OCI-LY3 (cell line): ENCODE measurements around the gene PCSK6.

ENCODE experiments used
- H2AFZ ChIP-seq: fragments of 200-600, 300-600 bp; shearing (Covaris generic); 2 replicates; pipeline ENCODE4 v1.6.0; 2014; ENCODE audit warnings: antibody characterized with exemption, low read depth, low read length
- H3K27ac ChIP-seq: fragments of 200-600, 300-600 bp; sonication (generic); 2 replicates; pipeline ENCODE4 v1.5.1; 2014; ENCODE audit warnings: mild to moderate bottlenecking, low read length, moderate library complexity, mixed read lengths
- H3K27me3 ChIP-seq: fragments of 200-600, 300-600 bp; sonication (generic); 2 replicates; pipeline ENCODE4 v1.6.1; 2014; ENCODE audit warnings: low read depth, low read length, mixed read lengths
- H3K36me3 ChIP-seq: fragments of 200-600, 300-600 bp; sonication (generic); replicated peaks from 2 replicates; pipeline ENCODE3; 2014; ENCODE audit warnings: low read depth, low read length, mixed read lengths
- H3K4me1 ChIP-seq: fragments of 300-600, 200-600 bp; sonication (generic); 2 replicates; pipeline ENCODE4 v1.6.1; 2014; ENCODE audit warnings: low read length, mixed read lengths
- H3K4me2 ChIP-seq: fragments of 200-600, 300-600 bp; sonication (generic); 2 replicates; pipeline ENCODE4 v1.6.1; 2014; ENCODE audit warnings: low read length, mixed read lengths
- H3K4me3 ChIP-seq: fragments of 300-600, 200-600 bp; sonication (generic); 2 replicates; pipeline ENCODE4 v1.5.1; 2014; ENCODE audit warnings: antibody characterized with exemption, mild to moderate bottlenecking, low read length, moderate library complexity
- H3K79me2 ChIP-seq: fragments of 300-600, 200-600 bp; shearing (Covaris generic); 2 replicates; pipeline ENCODE4 v1.6.1; 2014; ENCODE audit warnings: mild to moderate bottlenecking, low read length, mixed read lengths
- H3K9ac ChIP-seq: fragments of 300-600, 200-600 bp; shearing (Covaris generic); 2 replicates; pipeline ENCODE4 v1.6.0; 2014; ENCODE audit warnings: mild to moderate bottlenecking, low read length, moderate library complexity
- H3K9me3 ChIP-seq: fragments of 200-600, 300-600 bp; shearing (Covaris generic); 2 replicates; pipeline ENCODE4 v1.6.1; 2014; ENCODE audit warnings: low read length, mixed read lengths; ENCODE audit not compliant: insufficient read depth
- H4K20me1 ChIP-seq: fragments of 200-600, 300-600 bp; sonication (generic); 2 replicates; pipeline ENCODE4 v1.6.1; 2016; ENCODE audit warnings: low read length, mixed read lengths; ENCODE audit not compliant: insufficient read depth
- CTCF ChIP-seq: fragments of 200-600, 300-600 bp; sonication (generic); IDR thresholded peaks from 2 replicates; pipeline ENCODE4 v1.5.1; 2014; ENCODE audit warnings: antibody characterized with exemption, low read length, low read depth
- EZH2phosphoT487 ChIP-seq: fragments of 200-600 bp; shearing (Covaris generic); IDR thresholded peaks from 2 replicates; pipeline ENCODE4 v1.6.1; 2018; ENCODE audit warnings: antibody characterized with exemption, mixed run types, low read depth

PCSK6 gene

GRCh38 chr15:101504373-101504772 lies 14.9 kb upstream of the PCSK6 start:
- H2AFZ ChIP-seq = no peak overlapping the region
- TF ChIP-seq CTCF (no peak), EZH2phosphoT487 (no peak)
- no peaks in the 10 kb centered on the region for H3K79me2 ChIP-seq
- no peak overlapping the region for H3K9ac ChIP-seq
- no peak overlapping the region for H3K27ac ChIP-seq
- peaks cover 17% of the 10 kb centered on the region for H3K4me1 ChIP-seq
- H4K20me1 ChIP-seq = no peaks in the 10 kb centered on the region
- no peak overlapping the region for H3K4me2 ChIP-seq
- H3K4me3 ChIP-seq = no peak overlapping the region
- H3K27me3 ChIP-seq = peaks cover 42% of the 10 kb centered on the region
- no peaks in the 10 kb centered on the region for H3K9me3 ChIP-seq
- no peaks in the 10 kb centered on the region for H3K36me3 ChIP-seq

GRCh38 chr15:101503296-101503599 lies 13.7 kb upstream of the PCSK6 start:
- TF ChIP-seq EZH2phosphoT487 (no peak), CTCF (no peak)
- Histone ChIP-seq H4K20me1 (no peaks in the 10 kb centered on the region), H3K27me3 (peaks cover 43% of the 10 kb centered on the region), H3K79me2 (no peaks in the 10 kb centered on the region), H3K4me3 (no peak overlapping the region), H3K9ac (no peak overlapping the region), H3K4me1 (peaks cover 19% of the 10 kb centered on the region), H2AFZ (no peak overlapping the region), H3K9me3 (no peaks in the 10 kb centered on the region), H3K4me2 (no peak overlapping the region), H3K36me3 (no peaks in the 10 kb centered on the region), H3K27ac (no peak overlapping the region)

- Histone ChIP-seq H3K27me3 (peaks cover 43% of the 10 kb centered on the region), H3K27ac (no peak overlapping the region), H3K9ac (no peak overlapping the region), H3K4me3 (no peak overlapping the region), H3K79me2 (no peaks in the 10 kb centered on the region), H4K20me1 (no peaks in the 10 kb centered on the region), H3K36me3 (no peaks in the 10 kb centered on the region), H3K4me1 (peaks cover 19% of the 10 kb centered on the region), H2AFZ (no peak overlapping the region), H3K9me3 (no peaks in the 10 kb centered on the region), H3K4me2 (no peak overlapping the region)
- TF ChIP-seq CTCF (no peak), EZH2phosphoT487 (no peak)
These were observed 13.2 kb upstream of the PCSK6 start for GRCh38 chr15:101502572-101503295.

GRCh38 chr15:101501703-101502373 lies 12.3 kb upstream of the PCSK6 start:
- Histone ChIP-seq H3K9ac (no peak overlapping the region), H4K20me1 (no peaks in the 10 kb centered on the region), H2AFZ (no peak overlapping the region), H3K4me1 (peaks cover 19% of the 10 kb centered on the region), H3K9me3 (no peaks in the 10 kb centered on the region), H3K36me3 (no peaks in the 10 kb centered on the region), H3K27ac (no peak overlapping the region), H3K27me3 (peaks cover 42% of the 10 kb centered on the region), H3K4me3 (no peak overlapping the region), H3K79me2 (no peaks in the 10 kb centered on the region), H3K4me2 (peak overlapping the region; percentile 26)
- TF ChIP-seq CTCF (peak; percentile 56), EZH2phosphoT487 (no peak)
